Hematopoietic multipotent progenitor cell treated with erythropoietin and hydrocortisone succinate and interleukin-3 and kit ligand, for 17 days (in vitro differentiated cells): ENCODE measurements around the gene CXCL6.

ENCODE experiments used
- DNase-seq: peaks from one replicate; pipeline ENCODE4 v3.0.0-alpha.2; 2015; ENCODE audit warnings: low spot score

The CXCL6 gene

GRCh38 chr4:73842696-73843095 lies 6.2 kb downstream of the CXCL6 start:
- no peak for DNase-seq

- DNase-seq: no peak
Observed at GRCh38 chr4:73843369-73843768, 6.9 kb downstream of the CXCL6 start.

- DNase-seq: no peak
Observed at GRCh38 chr4:73844345-73844744, 7.9 kb downstream of the CXCL6 start.

DNA sequence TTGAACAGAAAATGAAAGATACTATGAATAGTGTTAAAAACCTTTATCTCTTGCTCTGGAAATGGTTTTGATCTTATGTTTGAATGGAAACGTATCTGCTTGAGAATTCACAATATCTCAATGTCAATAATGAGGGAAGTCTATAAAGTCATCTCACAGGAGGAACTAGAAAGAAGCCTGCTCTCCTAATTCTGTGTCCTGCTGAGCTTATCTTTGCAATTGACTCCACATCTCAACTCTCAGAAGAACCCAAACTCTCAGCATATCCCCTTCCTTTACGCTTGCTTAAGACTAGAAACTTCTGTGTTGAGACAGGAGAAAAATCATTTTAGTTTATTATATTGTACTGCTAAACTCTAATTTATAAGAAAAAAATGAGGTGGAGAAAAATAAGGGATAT lies 8.3 kb downstream of the CXCL6 start:
- DNase-seq: no peak

- DNase-seq: no peak
Observed at GRCh38 chr4:73847526-73848182, 11.2 kb downstream of the CXCL6 start.

DNA sequence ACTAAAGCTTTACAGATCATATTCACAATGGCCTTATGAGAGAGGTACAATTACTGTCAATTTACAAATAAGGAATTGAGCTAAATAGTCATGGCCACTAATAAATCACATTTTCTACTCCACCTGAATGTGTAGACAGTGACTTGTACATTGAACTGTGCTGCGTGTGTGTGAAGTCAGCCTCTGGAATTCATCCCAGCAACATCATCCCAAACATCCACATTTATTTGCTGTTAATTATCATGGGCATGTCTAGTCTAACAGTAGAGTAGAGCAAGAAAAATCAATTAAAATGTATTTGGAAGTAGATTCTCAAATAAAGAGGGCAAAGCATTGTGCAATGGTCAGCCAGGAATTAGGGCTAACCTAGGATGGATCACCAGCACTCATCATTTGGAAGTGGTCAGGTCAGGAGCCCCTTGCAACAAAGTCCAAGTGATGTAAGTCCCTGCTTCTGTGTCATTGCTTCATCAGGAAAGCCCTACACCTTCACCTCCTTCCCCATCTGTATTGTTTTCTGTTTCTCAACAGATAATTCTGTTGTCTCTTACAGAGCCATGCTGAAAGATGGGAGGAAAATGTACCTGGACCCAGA lies 11.8 kb downstream of the CXCL6 start:
- no peak for DNase-seq

DNA sequence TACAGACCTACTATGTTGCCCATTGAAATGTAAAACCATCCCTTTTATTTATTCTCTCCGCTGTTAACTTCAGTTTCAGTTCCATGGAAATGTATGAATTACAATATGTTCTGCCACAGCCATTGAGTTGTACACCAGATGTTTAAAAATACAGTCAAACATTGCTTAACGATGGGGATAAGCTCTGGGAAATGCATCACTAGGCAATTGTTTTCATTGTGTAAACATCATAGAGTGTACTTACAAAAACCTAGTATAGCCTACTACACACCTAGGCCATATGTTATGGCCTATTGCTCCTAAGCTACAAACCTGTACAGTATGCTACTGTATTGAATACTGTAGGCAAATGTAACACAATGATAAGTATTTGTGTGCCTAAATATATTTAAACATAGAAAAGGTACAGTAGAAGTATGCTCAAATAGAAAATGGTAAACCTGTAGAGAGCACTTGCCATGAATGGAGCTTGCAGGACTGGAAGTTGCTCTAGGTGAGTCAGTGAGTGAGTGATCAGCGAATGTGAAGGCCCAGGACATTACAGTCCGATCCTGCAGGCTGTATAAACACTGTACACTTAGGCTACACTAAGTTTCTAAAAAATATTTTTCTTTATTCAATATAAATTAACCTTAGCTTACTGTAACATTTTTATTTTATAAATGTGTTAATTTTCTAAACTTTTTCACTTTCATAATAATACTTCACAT lies 13.9 kb downstream of the CXCL6 start:
- no peak for DNase-seq

DNA sequence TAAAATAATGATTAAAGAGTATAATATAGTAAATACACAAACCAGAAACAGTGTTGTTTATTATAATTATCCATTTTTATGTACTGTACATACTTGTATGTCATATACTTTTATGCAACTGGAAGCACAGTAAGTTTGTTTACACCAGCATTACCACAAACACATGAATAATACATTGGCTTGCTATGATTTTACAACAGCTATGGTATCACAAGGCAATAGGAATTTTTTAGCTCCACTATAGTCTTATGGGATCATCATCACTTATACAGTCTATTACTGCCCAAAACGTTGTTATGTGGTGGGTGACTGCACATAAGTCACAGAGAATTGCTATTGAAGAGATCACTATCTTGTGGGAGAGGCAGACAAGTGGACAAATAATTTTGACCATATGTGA lies 14.8 kb downstream of the CXCL6 start:
- no peak for DNase-seq

GRCh38 chr4:73852771-73853170 lies 16.3 kb downstream of the CXCL6 start:
- DNase-seq: no peak

DNA sequence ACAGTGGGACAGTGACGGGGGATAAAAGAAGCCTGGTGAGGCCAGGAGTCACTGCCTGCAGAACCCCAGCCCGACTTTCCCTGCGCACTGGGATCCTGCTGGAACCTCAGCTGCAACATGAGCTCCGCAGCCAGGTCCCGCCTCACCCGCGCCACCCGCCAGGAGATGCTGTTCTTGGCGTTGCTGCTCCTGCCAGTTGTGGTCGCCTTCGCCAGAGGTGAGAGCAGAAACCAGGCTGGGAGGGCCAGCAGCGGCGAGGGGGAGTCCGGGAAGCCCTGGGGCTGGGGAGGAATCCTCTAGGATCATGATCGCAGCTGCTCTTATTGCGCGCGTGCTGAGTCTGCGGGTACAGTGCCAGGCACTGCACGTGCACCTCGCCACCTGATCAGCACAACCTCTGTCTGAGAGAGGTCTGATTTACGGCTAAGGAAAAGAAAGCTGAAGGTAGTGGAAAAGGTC lies 16.8 kb downstream of the CXCL6 start, which contains the start of gene PF4V1:
TSS of gene PF4V1 (plus strand) at position 51 of the 459 bp plus-strand sequence. CDS start at position 118, 67 bp downstream.
- no peak for DNase-seq

GRCh38 chr4:73853718-73854473 lies 17.4 kb downstream of the CXCL6 start:
- DNase-seq: no peak

DNA sequence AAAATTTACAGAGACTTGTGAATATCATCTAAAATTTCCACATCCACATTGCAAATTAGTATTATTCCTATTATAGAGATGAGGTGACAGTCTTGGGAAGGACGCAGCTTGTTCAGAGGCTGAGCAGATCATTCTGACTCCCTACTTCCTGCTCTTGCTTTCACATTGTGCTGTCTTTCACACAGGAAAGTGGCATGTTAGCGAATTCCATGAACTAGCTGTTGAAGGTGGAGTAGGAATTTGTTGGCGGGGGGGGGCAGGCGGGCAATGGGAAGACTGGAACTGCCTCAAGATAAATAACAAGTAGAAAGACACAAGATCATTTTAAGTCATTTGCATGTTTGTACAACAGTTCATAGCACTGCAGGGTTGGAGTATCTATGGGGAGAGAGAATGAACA lies 18.9 kb downstream of the CXCL6 start:
- DNase-seq: no peak

DNA sequence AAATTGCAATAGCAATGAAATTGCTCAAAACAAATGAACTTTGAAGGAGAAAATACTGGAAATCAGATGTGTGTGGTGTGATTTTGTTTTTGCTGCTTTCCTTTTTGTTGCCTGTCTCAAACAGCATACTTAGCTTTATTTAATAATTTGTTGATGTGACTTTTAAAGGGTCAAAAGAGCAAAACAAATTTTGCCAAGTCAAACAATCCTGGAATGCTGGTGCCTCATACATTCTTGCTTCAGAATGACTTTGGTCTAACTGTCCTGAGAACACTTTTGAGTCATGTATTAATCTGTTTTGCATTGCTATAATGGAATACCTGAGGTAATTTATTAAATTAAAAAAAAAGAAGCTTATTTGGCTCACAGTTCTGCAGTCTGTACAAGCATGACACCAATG lies 20.0 kb downstream of the CXCL6 start:
- DNase-seq: no peak

DNA sequence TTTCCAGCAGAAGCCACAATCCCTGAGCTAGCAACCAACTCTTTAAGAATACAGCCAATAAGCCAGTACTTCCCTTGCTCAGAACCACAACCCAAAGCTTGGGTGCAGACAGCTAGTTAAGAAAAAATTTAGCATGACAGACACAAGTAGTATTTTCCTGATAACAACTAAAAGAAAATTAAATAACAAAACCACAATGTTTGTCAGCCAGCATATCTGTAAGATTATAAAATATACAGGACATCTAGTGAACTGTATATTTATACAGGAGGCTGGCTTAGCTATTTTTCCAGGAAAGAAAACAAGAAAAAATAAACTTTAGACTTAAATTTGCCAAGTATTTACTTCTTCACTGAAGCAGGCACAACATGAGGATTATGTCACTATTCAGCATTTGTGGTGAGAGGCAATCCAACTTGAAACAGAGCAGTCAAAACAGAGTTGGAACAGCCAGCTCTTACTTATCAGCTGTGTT lies 23.2 kb downstream of the CXCL6 start:
- DNase-seq: no peak

DNA sequence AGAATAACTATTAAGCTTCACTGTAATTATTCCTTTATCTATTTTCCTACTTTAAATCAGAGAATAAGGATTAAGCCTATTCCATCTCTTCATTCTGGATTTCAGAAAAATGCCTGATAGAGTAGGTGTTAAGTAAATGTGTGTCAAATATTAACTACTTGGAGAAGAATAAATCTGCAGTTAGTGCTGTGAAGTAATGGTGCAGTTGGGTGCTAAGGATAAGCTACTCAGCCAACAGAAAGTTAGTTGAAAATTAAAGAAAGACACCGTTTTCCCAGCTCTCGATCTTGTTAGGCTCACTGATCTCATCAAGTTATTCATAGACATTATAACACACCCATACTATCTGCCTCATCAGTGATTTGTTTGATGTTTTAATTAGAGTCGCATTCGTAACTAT lies 23.7 kb downstream of the CXCL6 start:
- DNase-seq: no peak

- DNase-seq: no peak
Observed at GRCh38 chr4:73860917-73861316, 24.4 kb downstream of the CXCL6 start.

- DNase-seq: no peak
Observed at GRCh38 chr4:73862322-73862721, 25.8 kb downstream of the CXCL6 start.

GRCh38 chr4:73864365-73864764 lies 27.9 kb downstream of the CXCL6 start:
- DNase-seq: no peak

DNA sequence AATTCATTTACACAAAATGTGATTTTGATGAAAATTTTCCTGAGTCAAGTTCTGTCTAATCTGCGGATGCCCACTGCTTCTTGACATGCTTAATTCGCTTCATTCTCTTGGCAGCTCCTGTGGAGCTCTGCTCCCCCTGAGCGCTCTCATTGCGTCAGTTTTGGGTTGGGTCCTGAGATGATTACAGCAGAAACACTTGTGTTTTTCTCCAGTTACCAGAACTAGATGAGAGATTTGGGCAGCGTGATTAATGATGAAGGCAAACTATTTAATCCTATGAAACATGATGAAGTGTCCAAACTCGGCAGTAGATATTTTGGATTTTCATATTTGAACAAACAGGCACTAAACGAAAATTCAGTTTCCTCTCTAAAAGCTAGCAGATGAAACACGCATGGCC lies 28.5 kb downstream of the CXCL6 start:
- no peak for DNase-seq

DNA sequence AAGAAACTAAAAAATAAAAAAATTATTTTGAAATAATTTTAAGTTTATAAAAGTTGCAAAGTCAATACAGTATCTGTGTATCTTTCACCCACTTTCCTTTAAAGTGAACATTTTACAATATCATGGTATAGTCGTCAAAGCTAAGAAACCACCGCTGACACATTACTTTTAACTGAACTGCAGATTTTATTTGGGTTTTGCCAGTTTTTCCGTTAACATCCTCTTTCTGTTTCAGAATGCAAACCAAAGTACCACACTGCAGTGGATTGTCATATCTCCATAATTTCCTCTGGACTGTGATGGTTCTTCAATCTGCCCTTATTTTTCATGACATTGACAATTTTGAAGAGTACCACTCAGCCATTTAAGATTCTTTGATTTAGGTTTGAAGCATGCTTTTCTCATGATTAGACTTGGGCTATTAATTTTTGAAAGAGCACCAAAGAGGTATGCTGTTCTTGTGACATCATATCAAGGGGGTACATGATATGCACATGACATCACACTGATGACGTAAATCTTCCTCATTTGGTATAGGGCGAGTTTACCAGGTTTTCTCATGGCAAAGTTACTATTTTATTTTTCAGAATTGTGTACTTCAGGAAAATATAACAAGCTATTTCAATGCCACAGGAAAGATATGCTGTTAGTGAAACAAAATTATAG lies 29.1 kb downstream of the CXCL6 start:
- no peak for DNase-seq

DNA sequence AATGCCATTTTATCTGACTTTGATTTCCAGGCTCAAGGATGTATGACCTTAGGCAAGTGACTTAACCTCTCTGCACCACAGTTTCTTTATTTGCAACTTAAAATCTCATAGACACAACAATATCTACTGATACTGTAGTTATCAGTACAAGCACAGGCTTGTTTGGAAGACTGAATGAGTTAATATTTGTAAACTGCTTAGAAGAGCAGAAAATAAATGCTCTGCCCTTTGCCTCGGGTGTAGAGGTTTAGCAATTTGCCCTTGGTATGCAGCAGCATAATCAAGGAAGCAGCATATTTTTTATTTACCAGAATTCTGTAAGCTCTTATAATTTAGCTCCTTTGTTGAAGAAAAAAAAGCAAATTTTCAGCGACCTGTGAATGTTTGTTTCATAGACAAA lies 29.8 kb downstream of the CXCL6 start:
- DNase-seq: no peak

DNA sequence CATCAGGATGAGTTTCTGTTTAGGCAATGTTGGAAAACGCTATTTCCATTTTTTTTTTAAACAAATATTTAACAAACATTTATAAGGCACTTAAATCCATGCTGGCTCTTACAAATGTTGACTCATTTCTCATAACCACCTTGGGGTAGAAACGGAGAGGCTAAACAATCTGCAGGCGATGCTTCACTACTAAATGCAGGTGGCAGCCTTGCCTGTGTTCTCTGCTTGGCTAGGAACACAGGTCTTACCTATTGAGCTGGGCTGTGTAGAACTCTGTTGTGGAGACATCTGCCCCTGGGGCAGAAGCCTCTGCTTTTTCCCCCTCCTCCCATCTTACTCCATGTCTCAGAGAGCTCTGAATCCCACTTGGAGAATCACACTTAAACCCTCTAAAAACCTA lies 31.3 kb downstream of the CXCL6 start:
- no peak for DNase-seq
